Loucy (cell line): Measurements from ENCODE around the gene ENOX1.

ENCODE experiments used
- CTCF ChIP-seq: fragments of 200-600 bp; sonication (generic); conservative IDR thresholded peaks from 2 replicates; pipeline ENCODE4 v1.5.1; 2014; ENCODE audit warnings: mild to moderate bottlenecking, antibody characterized with exemption, low read length
- EZH2phosphoT487 ChIP-seq: fragments of 200-600 bp; IDR thresholded peaks from 2 replicates; pipeline ENCODE4 v1.6.1; 2018; ENCODE audit warnings: antibody characterized with exemption, mild to moderate bottlenecking, moderate library complexity, borderline replicate concordance

GRCh38 chr13:43544011-43544410, 242.8 kb downstream of the ENOX1 start:
- TF ChIP-seq EZH2phosphoT487 (no peak), CTCF (no peak)
